HepG2 (cell line): ENCODE data around the gene XKR7. TPM values are rescaled to one million over a fixed set of nuclear protein-coding genes. Genes with fewer than 3 reads are reported as not detected.

Experiments
- ARNT2 ChIP-seq: sonication (generic); formaldehyde crosslinking; IDR thresholded peaks from 2 replicates; pipeline ENCODE4 v1.8.0; 2022; ENCODE audit warnings: mild to moderate bottlenecking, low read depth, missing genetic modification reagents, moderate library complexity
- KDM3A ChIP-seq: IDR thresholded peaks from 2 replicates; pipeline ENCODE4 v1.6.1; 2018; ENCODE audit warnings: low read depth, missing compliant biosample characterization
- MXD3 ChIP-seq: IDR thresholded peaks from 2 replicates; pipeline ENCODE4 v1.6.1; 2016; ENCODE audit warnings: mild to moderate bottlenecking, missing biosample characterization, missing genetic modification reagents
- PHF5A ChIP-seq: IDR thresholded peaks from one replicate; pipeline ENCODE4 v1.6.1; 2018; ENCODE audit warnings: low read depth, missing genetic modification reagents; ENCODE audit not compliant: unreplicated experiment
- SIN3A ChIP-seq: IDR thresholded peaks from 2 replicates; pipeline ENCODE4 v1.6.1; 2011; ENCODE audit warnings: low read depth, mild to moderate bottlenecking, control low read depth, low read length, borderline replicate concordance
- SOX13 ChIP-seq, 3 experiments: fragments of 450-650 bp in 1 of 3; sonication (generic) in 1 of 3; formaldehyde crosslinking in 1 of 3; IDR thresholded peaks in 2 of 3; conservative IDR thresholded peaks in 1 of 3; 2 replicates each; pipeline versions ENCODE4 v1.5.0 to v1.6.1; 2016 to 2020; ENCODE audit warnings: antibody characterized with exemption in 1 of 3, mild to moderate bottlenecking in 1 of 3, missing compliant biosample characterization in 1 of 3, missing genetic modification reagents in 1 of 3, moderate library complexity in 1 of 3
- SRSF4 ChIP-seq: fragments of 200-400 bp; formaldehyde crosslinking; IDR thresholded peaks from one replicate; pipeline ENCODE4 v1.6.1; 2018; ENCODE audit warnings: mild to moderate bottlenecking, low read depth, low read length, moderate library complexity; ENCODE audit not compliant: poor library complexity, severe bottlenecking
- ZBTB37 ChIP-seq: sonication (generic); formaldehyde crosslinking; IDR thresholded peaks from 2 replicates; pipeline ENCODE4 v1.4.0; 2020; ENCODE audit warnings: mild to moderate bottlenecking, missing genetic modification reagents
- ZBTB39 ChIP-seq: sonication (generic); formaldehyde crosslinking; IDR thresholded peaks from 2 replicates; pipeline ENCODE4 v1.5.0; 2020; ENCODE audit warnings: missing genetic modification reagents
- ZFP36L2 ChIP-seq: sonication (generic); formaldehyde crosslinking; IDR thresholded peaks from 2 replicates; pipeline ENCODE4 v1.4.0; 2020; ENCODE audit warnings: missing genetic modification reagents
- ZNF264 ChIP-seq: sonication (generic); formaldehyde crosslinking; IDR thresholded peaks from 2 replicates; pipeline ENCODE4 v1.4.0; 2020; ENCODE audit warnings: missing genetic modification reagents
- ZNF382 ChIP-seq: sonication (generic); formaldehyde crosslinking; IDR thresholded peaks from 2 replicates; pipeline ENCODE4 v1.5.0; 2020; ENCODE audit warnings: missing genetic modification reagents, mild to moderate bottlenecking, borderline replicate concordance
- ZNF547 ChIP-seq: sonication (generic); formaldehyde crosslinking; IDR thresholded peaks from 2 replicates; pipeline ENCODE4 v1.5.1; 2020; ENCODE audit warnings: mild to moderate bottlenecking, missing genetic modification reagents
- ZNF574 ChIP-seq: sonication (generic); formaldehyde crosslinking; IDR thresholded peaks from 2 replicates; pipeline ENCODE4 v1.4.0; 2020; ENCODE audit warnings: missing genetic modification reagents
- ZNF691 ChIP-seq: sonication (generic); formaldehyde crosslinking; IDR thresholded peaks from 2 replicates; pipeline ENCODE4 v1.4.0; 2020; ENCODE audit warnings: missing genetic modification reagents, low read depth, mild to moderate bottlenecking, borderline replicate concordance
- ZNF841 ChIP-seq: sonication (generic); formaldehyde crosslinking; IDR thresholded peaks from 2 replicates; pipeline ENCODE4 v1.8.1; 2023; ENCODE audit warnings: missing genetic modification reagents, borderline replicate concordance
- polyA plus RNA-seq, 8 experiments: library from polyadenylated mRNA; depleted of rRNA in 3 of 8; stranded (reverse) in 7 of 8; unstranded in 1 of 8; fragments of >200 nt; fragmentation: Illumina TruSeq in 4 of 8; extraction: Trizol in 4 of 8; gene quantifications; 2 replicates each; pipeline versions ENCODE4 v1.2.1 to v1.2.3, GENCODE V29; 2011 to 2016; ENCODE audit warnings: low read depth in 4 of 8, missing spikeins in 1 of 8, mixed read lengths in 1 of 8; ENCODE audit not compliant: insufficient read depth in 1 of 8
- total RNA-seq, 5 experiments: library from RNA; depleted of rRNA; stranded (reverse); fragments of >200 nt; fragmentation: Illumina TruSeq; extraction: Trizol; gene quantifications; 2 replicates each; pipeline ENCODE4 v1.2.3, GENCODE V29; 2016; ENCODE audit warnings: low read depth in 1 of 5

The XKR7 gene
- total and polyA plus RNA-seq, 2 of the 13 experiments (the other 11 are each of a cell fraction or from before 2014, with no cell fraction given), result not detected

- TF ChIP-seq ZBTB39 (CRISPR knock-in tag), result no peak
- peak; percentile 92 for TF ChIP-seq ZNF574 (CRISPR knock-in tag)
- TF ChIP-seq ZNF547 (CRISPR knock-in tag), result peak; percentile 96
- no peak for TF ChIP-seq SRSF4
- no peak for TF ChIP-seq ZBTB37 (CRISPR knock-in tag)
- no peak for TF ChIP-seq SOX13 (IDR thresholded peaks at IDR 0.05)
- TF ChIP-seq SOX13 (CRISPR knock-in tag; conservative IDR thresholded peaks at IDR 0.05 in 1 of 2, IDR thresholded peaks at IDR 0.05 in 1 of 2), result no peak; a peak in 1 of 4 replicates
- peak; percentile 83 for TF ChIP-seq ZNF264 (CRISPR knock-in tag)
- TF ChIP-seq ZNF841, result no peak
- peak; percentile 86; the same call in 1 of the 2 replicates for TF ChIP-seq ZFP36L2
- no peak for TF ChIP-seq ZNF382
- TF ChIP-seq ZNF691, result peak; percentile 84; the same call in 1 of the 2 replicates
- peak; percentile 81; the same call in 1 of the 2 replicates for TF ChIP-seq KDM3A (CRISPR knock-in tag)
- TF ChIP-seq ARNT2, result peak; percentile 92
- peak; percentile 41 for TF ChIP-seq PHF5A (CRISPR knock-in tag)
- peak; percentile 67; the same call in 1 of the 2 replicates for TF ChIP-seq SIN3A
- peak; percentile 95 for TF ChIP-seq MXD3
Measured at GRCh38 chr20:31951530-31952453, 16.2 kb upstream of the XKR7 start, which contains the start of gene PDRG1 (continued).
